ENCODE measurements around the gene SRBD1. TPM values are rescaled to one million over a fixed set of nuclear protein-coding genes. Genes with fewer than 3 reads are reported as not detected.
A peak's percentile ranks its signal among the peaks of the same experiment; 100 is the strongest.

The SRBD1 gene
- total and polyA plus RNA-seq, 2 experiments from 2014 or later: 27.4 to 46.3 TPM

- TF ChIP-seq ZNF114 (CRISPR knock-in tag; IDR thresholded peaks at IDR 0.05): no peak
- no peak for TF ChIP-seq STAT1 (IDR thresholded peaks at IDR 0.05; ENCODE audit: unreplicated experiment)
- no peak for TF ChIP-seq REST (IDR thresholded peaks at IDR 0.05; ENCODE audit: unreplicated experiment)
- TF ChIP-seq, protein P1, sequence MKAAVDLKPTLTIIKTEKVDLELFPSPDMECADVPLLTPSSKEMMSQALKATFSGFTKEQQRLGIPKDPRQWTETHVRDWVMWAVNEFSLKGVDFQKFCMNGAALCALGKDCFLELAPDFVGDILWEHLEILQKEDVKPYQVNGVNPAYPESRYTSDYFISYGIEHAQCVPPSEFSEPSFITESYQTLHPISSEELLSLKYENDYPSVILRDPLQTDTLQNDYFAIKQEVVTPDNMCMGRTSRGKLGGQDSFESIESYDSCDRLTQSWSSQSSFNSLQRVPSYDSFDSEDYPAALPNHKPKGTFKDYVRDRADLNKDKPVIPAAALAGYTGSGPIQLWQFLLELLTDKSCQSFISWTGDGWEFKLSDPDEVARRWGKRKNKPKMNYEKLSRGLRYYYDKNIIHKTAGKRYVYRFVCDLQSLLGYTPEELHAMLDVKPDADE (IDR thresholded peaks at IDR 0.05): no peak
These were observed 126.1 kb downstream of the SRBD1 start (continued) for GRCh38 chr2:45484965-45485364.

DNA sequence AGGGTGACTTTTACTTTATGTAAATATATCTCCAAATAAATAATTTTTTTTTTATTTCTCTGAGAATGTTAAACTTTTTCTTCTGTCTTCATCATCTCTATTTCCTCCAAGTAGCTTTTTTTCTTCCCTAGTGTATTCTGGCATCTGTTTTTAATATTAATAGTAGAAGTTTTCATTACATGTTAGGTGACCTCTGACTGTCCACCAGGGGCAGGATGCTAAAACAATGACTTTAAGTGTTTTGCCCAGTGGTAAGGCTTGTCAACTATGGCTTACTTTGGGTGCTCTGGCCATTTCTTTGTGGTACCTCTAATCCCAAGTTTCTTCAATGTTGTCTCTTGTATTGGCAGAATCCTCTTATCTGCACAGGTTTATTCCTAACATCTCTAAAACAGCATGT is 127.1 kb downstream of the SRBD1 start:
- TF ChIP-seq CTCF (conservative IDR thresholded peaks at IDR 0.05; ENCODE audit: low read depth in 2 of 2) (peak; percentile 40 to 67), EZH2phosphoT487 (IDR thresholded peaks at IDR 0.05; ENCODE audit: unreplicated experiment) (no peak), EZH2 (IDR thresholded peaks at IDR 0.05; ENCODE audit: low read depth, unreplicated experiment) (no peak)
- Mint-ChIP-seq H3K27me3 (ENCODE audit: insufficient read depth, low read depth, poor library complexity) (peaks cover 2% of the 10 kb centered on the region), H3K9me3 (no peaks in the 10 kb centered on the region), H3K4me1 (peaks cover 8% of the 10 kb centered on the region; the same call in 2 of the 3 replicates), H3K36me3 (ENCODE audit: low read depth) (0 out of 3 replicates have a peak, but pooled peaks cover 6% of the 10 kb centered on the region), H3K4me3 (no peak overlapping the region), H3K27ac (no peak overlapping the region)
- Histone ChIP-seq H3K79me2 (replicated peaks; ENCODE audit: insufficient read depth) (no peaks in the 10 kb centered on the region), H2AFZ (no peak overlapping the region), H3K27me3 (ENCODE audit: insufficient read depth) (no peaks in the 10 kb centered on the region), H3K4me3 (no peak overlapping the region), H4K20me1 (replicated peaks; ENCODE audit: insufficient read depth) (no peaks in the 10 kb centered on the region), H3K4me2 (no peak overlapping the region), H3K27ac (ENCODE audit: low read depth) (no peak overlapping the region), H3K36me3 (ENCODE audit: insufficient read depth) (no peaks in the 10 kb centered on the region), H3K4me1 (ENCODE audit: insufficient read depth) (no peaks in the 10 kb centered on the region), H3F3A (replicated peaks; ENCODE audit: low read depth) (no peaks in the 10 kb centered on the region), H3K9me2 (ENCODE audit: insufficient read depth) (no peaks in the 10 kb centered on the region)
- ATAC-seq: peak; percentile 62
- peak; percentile 56 for DNase-seq (ENCODE audit: low spot score)

DNA sequence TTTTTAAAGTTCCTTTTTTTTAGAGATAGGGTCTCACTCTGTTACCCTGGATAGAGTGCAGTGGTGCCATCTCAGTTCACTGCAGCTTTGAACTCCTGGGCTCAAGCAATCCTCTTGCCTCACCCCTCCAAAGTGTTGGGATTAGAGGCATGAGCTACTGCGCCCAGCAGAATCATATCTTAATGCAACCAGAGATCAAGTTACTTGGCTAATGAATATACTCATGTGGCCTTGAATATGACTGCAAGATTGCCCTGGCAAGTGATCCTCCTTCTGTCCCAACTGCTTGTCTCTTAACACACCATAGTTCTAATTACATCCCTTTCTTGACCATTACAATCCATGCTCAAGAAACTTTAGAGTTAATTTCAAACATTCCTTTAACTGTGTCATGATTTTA is 133.5 kb downstream of the SRBD1 start:
- Mint-ChIP-seq H3K4me1 (peaks cover 2% of the 10 kb centered on the region; the same call in 1 of the 3 replicates), H3K4me3 (no peak overlapping the region), H3K27ac (no peak overlapping the region), H3K36me3 (ENCODE audit: low read depth) (0 out of 3 replicates have a peak, but pooled peaks cover 6% of the 10 kb centered on the region), H3K9me3 (no peaks in the 10 kb centered on the region), H3K27me3 (ENCODE audit: insufficient read depth, low read depth, poor library complexity) (peaks cover 3% of the 10 kb centered on the region)
- ATAC-seq: no peak
- no peak overlapping the region for H3K27ac ChIP-seq (ENCODE audit: low read depth)
- no peaks in the 10 kb centered on the region for H3F3A ChIP-seq (replicated peaks; ENCODE audit: low read depth)
- no peaks in the 10 kb centered on the region for H4K20me1 ChIP-seq (replicated peaks; ENCODE audit: insufficient read depth)
- H3K9me2 ChIP-seq (ENCODE audit: insufficient read depth): no peaks in the 10 kb centered on the region
- no peak for DNase-seq (ENCODE audit: low spot score)
- H3K4me3 ChIP-seq: no peak overlapping the region
- no peak for TF ChIP-seq POLR2AphosphoS5 (IDR thresholded peaks at IDR 0.05; ENCODE audit: low read depth)
- H3K4me1 ChIP-seq (ENCODE audit: insufficient read depth): no peaks in the 10 kb centered on the region
- no peaks in the 10 kb centered on the region for H3K36me3 ChIP-seq (ENCODE audit: insufficient read depth)
- no peaks in the 10 kb centered on the region for H3K79me2 ChIP-seq (replicated peaks; ENCODE audit: insufficient read depth)
- H3K4me2 ChIP-seq: no peak overlapping the region
- H3K27me3 ChIP-seq (ENCODE audit: insufficient read depth): no peaks in the 10 kb centered on the region
- H2AFZ ChIP-seq: no peak overlapping the region
